Activated naive CD4-positive, alpha-beta T cell treated with anti-CD3 and anti-CD28 coated beads, Interleukin-2, amount 10 ng/mL, durations not matched to agents 7 days and 5 days (primary cell): ENCODE results near the gene PVRIG.
"Not testable (repeated sequence)": the region's sequence is repeated elsewhere in the genome, so short reads cannot be mapped to it uniquely, and the experiment has no call there.

Source experiments
- CTCF ChIA-PET: fragments of 350-600 bp; sonication (Branson Sonifier 250); formaldehyde crosslinking; loops from one replicate; lab custom pipeline; 2021; ENCODE audit warnings: antibody characterized with exemption; lab: Charles Lee
- DNase-seq: peaks from one replicate; pipeline ENCODE4 v3.0.0-alpha.2; 2020
- H3K27ac Mint-ChIP-seq: one replicate; pipeline ENCODE4 v1.8.0; 2021; ENCODE audit warnings: mild to moderate bottlenecking, moderate library complexity, mixed read lengths
- H3K27me3 Mint-ChIP-seq: one replicate; pipeline ENCODE4 v1.8.0; 2021; ENCODE audit warnings: mild to moderate bottlenecking, mixed read lengths
- H3K36me3 Mint-ChIP-seq: one replicate; pipeline ENCODE4 v1.8.0; 2021; ENCODE audit warnings: mixed read lengths
- H3K4me1 Mint-ChIP-seq: one replicate; pipeline ENCODE4 v1.8.0; 2021; ENCODE audit warnings: mixed read lengths
- H3K4me3 Mint-ChIP-seq: one replicate; pipeline ENCODE4 v1.8.0; 2021; ENCODE audit warnings: mild to moderate bottlenecking, moderate library complexity, mixed read lengths
- H3K9me3 Mint-ChIP-seq: one replicate; pipeline ENCODE4 v1.8.0; 2021; ENCODE audit warnings: mixed read lengths

The PVRIG gene

GRCh38 chr7:100219801-100220585 lies at the start of gene PVRIG:
Gene PVRIG, plus strand, starts transcription at chr7:100219949. Its CDS starts 22 bp downstream, at chr7:100219971.
- DNase-seq, result peak; percentile 63
- H3K27me3 Mint-ChIP-seq, H3K9me3 Mint-ChIP-seq, CTCF ChIA-PET: not testable (repeated sequence)
- Mint-ChIP-seq H3K27ac (peak within 1 kb of the TSS; percentile 97), H3K36me3 (peaks cover 47% of the 10 kb centered on the region), H3K4me1 (peaks cover 74% of the 10 kb centered on the region), H3K4me3 (peak within 1 kb of the TSS; percentile 87)

GRCh38 chr7:100170101-100170897 lies 49.5 kb upstream of the PVRIG start:
- H3K4me1 Mint-ChIP-seq, result peaks cover 73% of the 10 kb centered on the region
- H3K27ac Mint-ChIP-seq, result peak overlapping the region; percentile 71
- no peaks in the 10 kb centered on the region for H3K9me3 Mint-ChIP-seq
- CTCF ChIA-PET, result no interaction called here
- H3K27me3 Mint-ChIP-seq, result peaks cover 46% of the 10 kb centered on the region
- DNase-seq, result no peak
- H3K4me3 Mint-ChIP-seq, result peak overlapping the region; percentile 62
- peaks cover 10% of the 10 kb centered on the region for H3K36me3 Mint-ChIP-seq

GRCh38 chr7:100171087-100171681 lies 48.6 kb upstream of the PVRIG start:
- peak overlapping the region; percentile 62 for H3K4me3 Mint-ChIP-seq
- no peak overlapping the region for H3K27ac Mint-ChIP-seq
- no peaks in the 10 kb centered on the region for H3K9me3 Mint-ChIP-seq
- peaks cover 53% of the 10 kb centered on the region for H3K27me3 Mint-ChIP-seq
- H3K4me1 Mint-ChIP-seq, result peaks cover 70% of the 10 kb centered on the region
- peaks cover 7% of the 10 kb centered on the region for H3K36me3 Mint-ChIP-seq
- CTCF ChIA-PET, result no interaction called here
- DNase-seq, result peak; percentile 69

GRCh38 chr7:100171840-100172239 lies 47.9 kb upstream of the PVRIG start:
- CTCF ChIA-PET, result no interaction called here
- H3K4me1 Mint-ChIP-seq, result peaks cover 70% of the 10 kb centered on the region
- peaks cover 4% of the 10 kb centered on the region for H3K36me3 Mint-ChIP-seq
- peak overlapping the region; percentile 4 for H3K27ac Mint-ChIP-seq
- peaks cover 58% of the 10 kb centered on the region for H3K27me3 Mint-ChIP-seq
- DNase-seq, result no peak
- no peaks in the 10 kb centered on the region for H3K9me3 Mint-ChIP-seq
- peak overlapping the region; percentile 72 for H3K4me3 Mint-ChIP-seq

GRCh38 chr7:100173806-100174495 lies 45.8 kb upstream of the PVRIG start:
- CTCF ChIA-PET, result interaction anchor here (1.3 kb wide), 1 partner anchor 41 kb away, joined by 4 read pairs; no protein-coding TSS in a partner anchor
- no peak overlapping the region for H3K4me3 Mint-ChIP-seq
- H3K36me3 Mint-ChIP-seq, result peaks cover 4% of the 10 kb centered on the region
- peaks cover 68% of the 10 kb centered on the region for H3K4me1 Mint-ChIP-seq
- H3K27me3 Mint-ChIP-seq, result peaks cover 56% of the 10 kb centered on the region
- no peak for DNase-seq
- H3K9me3 Mint-ChIP-seq, result no peaks in the 10 kb centered on the region
- H3K27ac Mint-ChIP-seq, result peak overlapping the region; percentile 46

GRCh38 chr7:100174582-100174981 lies 45.2 kb upstream of the PVRIG start:
- peaks cover 4% of the 10 kb centered on the region for H3K36me3 Mint-ChIP-seq
- peaks cover 56% of the 10 kb centered on the region for H3K27me3 Mint-ChIP-seq
- no peak overlapping the region for H3K27ac Mint-ChIP-seq
- DNase-seq, result no peak
- peaks cover 67% of the 10 kb centered on the region for H3K4me1 Mint-ChIP-seq
- H3K4me3 Mint-ChIP-seq, result no peak overlapping the region
- CTCF ChIA-PET, result no interaction called here
- no peaks in the 10 kb centered on the region for H3K9me3 Mint-ChIP-seq

- Mint-ChIP-seq H3K36me3 (peaks cover 7% of the 10 kb centered on the region), H3K9me3 (peaks cover 2% of the 10 kb centered on the region), H3K4me1 (peaks cover 66% of the 10 kb centered on the region), H3K4me3 (peak overlapping the region; percentile 62), H3K27me3 (peaks cover 53% of the 10 kb centered on the region), H3K27ac (peak overlapping the region; percentile 13)
- CTCF ChIA-PET, result no interaction called here
- no peak for DNase-seq
Measured at GRCh38 chr7:100175296-100175935, 44.3 kb upstream of the PVRIG start.

- Mint-ChIP-seq H3K27ac (no peak overlapping the region), H3K4me3 (peak overlapping the region; percentile 75), H3K9me3 (peaks cover 7% of the 10 kb centered on the region), H3K27me3 (peaks cover 46% of the 10 kb centered on the region), H3K36me3 (peaks cover 10% of the 10 kb centered on the region), H3K4me1 (peaks cover 69% of the 10 kb centered on the region)
- peak; percentile 18 for DNase-seq
- CTCF ChIA-PET, result interaction anchor here (1.3 to 2.5 kb wide), 3 partner anchors 9 to 35 kb away, joined by 4 to 8 read pairs (median 5); partner anchors contain the start of gene GAL3ST4
Measured at GRCh38 chr7:100176096-100177044, 43.4 kb upstream of the PVRIG start.

GRCh38 chr7:100177045-100178001 lies 42.4 kb upstream of the PVRIG start, which contains the start of the genes GPC2 and STAG3:
Gene GPC2, minus strand, starts transcription at chr7:100177381. Its CDS starts 182 bp downstream, at chr7:100177199.
Gene STAG3, plus strand, starts transcription at chr7:100177918. Its CDS starts 2,639 bp downstream, at chr7:100180557.
- CTCF ChIA-PET, result interaction anchor here (1.3 to 2.5 kb wide), 3 partner anchors 10 to 34 kb away, joined by 4 to 8 read pairs (median 5); partner anchors contain the start of gene GAL3ST4
- H3K4me1 Mint-ChIP-seq, result peaks cover 74% of the 10 kb centered on the region
- H3K27ac Mint-ChIP-seq, result peak within 1 kb of the TSS; percentile 42

GRCh38 chr7:100180084-100180483 lies 39.7 kb upstream of the PVRIG start:
- Mint-ChIP-seq H3K4me1 (peaks cover 80% of the 10 kb centered on the region), H3K4me3 (peak overlapping the region; percentile 27)

More at GRCh38 chr7:100177045-100178001, 42.4 kb upstream of the PVRIG start, which contains the start of the genes GPC2 and STAG3:
- Mint-ChIP-seq H3K36me3 (peaks cover 11% of the 10 kb centered on the region), H3K9me3 (peaks cover 7% of the 10 kb centered on the region), H3K27me3 (peaks cover 40% of the 10 kb centered on the region), H3K4me3 (peak within 1 kb of the TSS; percentile 75)
- peak; percentile 99 for DNase-seq

GRCh38 chr7:100182616-100183015 lies 37.1 kb upstream of the PVRIG start:
- CTCF ChIA-PET, result interaction anchor here (0.7 kb wide), 1 partner anchor 225 kb away, joined by 3 read pairs; no protein-coding TSS in a partner anchor
- H3K4me3 Mint-ChIP-seq, DNase-seq, H3K27me3 Mint-ChIP-seq, H3K9me3 Mint-ChIP-seq, H3K36me3 Mint-ChIP-seq: not testable (repeated sequence)
- H3K4me1 Mint-ChIP-seq, result peaks cover 58% of the 10 kb centered on the region
- H3K27ac Mint-ChIP-seq, result peak overlapping the region; percentile 92

More at GRCh38 chr7:100180084-100180483, 39.7 kb upstream of the PVRIG start:
- peaks cover 25% of the 10 kb centered on the region for H3K27me3 Mint-ChIP-seq
- not testable (repeated sequence) for H3K9me3 Mint-ChIP-seq, DNase-seq, H3K36me3 Mint-ChIP-seq
- CTCF ChIA-PET, result interaction anchor here (1.1 to 2.5 kb wide), 2 partner anchors 28 to 47 kb away, joined by 3 to 10 read pairs; no protein-coding TSS in a partner anchor
- peak overlapping the region; percentile 92 for H3K27ac Mint-ChIP-seq
